Immature natural killer cell (primary cell): ENCODE data around the gene PIK3CA. TPM values are rescaled to one million over a fixed set of nuclear protein-coding genes. Genes with fewer than 3 reads are reported as not detected.

ENCODE experiments used
- DNase-seq, 3 donors: peaks; one replicate each; pipeline ENCODE4 v3.0.0; 2022; ENCODE audit warnings: mixed read lengths in 1 of 3
- H3K27ac Mint-ChIP-seq, 6 donors: one replicate each; pipeline ENCODE4 v1.8.0; 2020; ENCODE audit warnings: mixed read lengths in 6 of 6, mild to moderate bottlenecking in 5 of 6, inconsistent platforms in 4 of 6, moderate library complexity in 3 of 6
- H3K27me3 Mint-ChIP-seq, 3 donors: one replicate each; pipeline ENCODE4 v1.8.0; 2020 to 2021; ENCODE audit warnings: low read depth in 3 of 3, mild to moderate bottlenecking in 3 of 3, mixed read lengths in 3 of 3, moderate library complexity in 3 of 3, inconsistent platforms in 1 of 3
- H3K36me3 Mint-ChIP-seq, 3 donors: one replicate each; pipeline ENCODE4 v1.8.0; 2020; ENCODE audit warnings: mixed read lengths in 3 of 3, inconsistent platforms in 2 of 3, mild to moderate bottlenecking in 2 of 3
- H3K4me1 Mint-ChIP-seq, 2 donors: one replicate each; pipeline ENCODE4 v1.8.0; 2020; ENCODE audit warnings: inconsistent platforms in 2 of 2, mild to moderate bottlenecking in 2 of 2, mixed read lengths in 2 of 2, moderate library complexity in 1 of 2
- H3K4me3 Mint-ChIP-seq, 5 donors: one replicate each; pipeline ENCODE4 v1.8.0; 2020; ENCODE audit warnings: mild to moderate bottlenecking in 5 of 5, mixed read lengths in 5 of 5, inconsistent platforms in 3 of 5, moderate library complexity in 3 of 5
- H3K9me3 Mint-ChIP-seq, 6 donors: one replicate each; pipeline ENCODE4 v1.8.0; 2020; ENCODE audit warnings: mild to moderate bottlenecking in 6 of 6, mixed read lengths in 6 of 6, inconsistent platforms in 4 of 6, moderate library complexity in 3 of 6
- polyA plus RNA-seq, 3 donors: library from polyadenylated mRNA; unstranded; fragments of 300-500 nt; fragmentation: Illumina TruSeq; gene quantifications; one replicate each; pipeline ENCODE4 v1.2.3, GENCODE V29; 2021

PIK3CA gene
- polyA plus RNA-seq, 3 donors from 2014 or later, result 10.4 to 20.8 (median 17.2) TPM

GRCh38 chr3:179168918-179169317 lies 20.8 kb downstream of the PIK3CA start:
- Mint-ChIP-seq H3K9me3 (peaks cover 0 to 3% (median 0%) of the 10 kb centered on the region in 6 donors), H3K27me3 (peaks cover 0 to 2% (median 1%) of the 10 kb centered on the region in 3 donors), H3K4me1 (peaks cover 22 to 79% of the 10 kb centered on the region in 2 donors), H3K36me3 (no peaks in the 10 kb centered on the region), H3K4me3 (no peak overlapping the region), H3K27ac (no peak overlapping the region)
- DNase-seq, result no peak

GRCh38 chr3:179172546-179172945 lies 24.4 kb downstream of the PIK3CA start:
- H3K4me3 Mint-ChIP-seq, result no peak overlapping the region
- no peak overlapping the region for H3K27ac Mint-ChIP-seq
- no peak for DNase-seq
- peaks cover 30 to 76% of the 10 kb centered on the region in 2 donors for H3K4me1 Mint-ChIP-seq
- H3K36me3 Mint-ChIP-seq, result no peaks in the 10 kb centered on the region
- peaks cover 0 to 3% (median 0%) of the 10 kb centered on the region in 6 donors for H3K9me3 Mint-ChIP-seq
- peaks cover 0 to 2% (median 1%) of the 10 kb centered on the region in 3 donors for H3K27me3 Mint-ChIP-seq

- H3K9me3 Mint-ChIP-seq, result peaks cover 0 to 3% (median 0%) of the 10 kb centered on the region in 6 donors
- no peak for DNase-seq
- H3K36me3 Mint-ChIP-seq, result no peaks in the 10 kb centered on the region
- peak overlapping the region in 1 of 6 donors; percentile 3 for H3K27ac Mint-ChIP-seq
- H3K4me3 Mint-ChIP-seq, result peak overlapping the region in 1 of 5 donors; percentile 6
- peaks cover 0 to 2% (median 1%) of the 10 kb centered on the region in 3 donors for H3K27me3 Mint-ChIP-seq
- H3K4me1 Mint-ChIP-seq, result peaks cover 30 to 58% of the 10 kb centered on the region in 2 donors
These were observed 26.2 kb downstream of the PIK3CA start for GRCh38 chr3:179174316-179174715.

GRCh38 chr3:179174898-179175297 lies 26.7 kb downstream of the PIK3CA start:
- no peak overlapping the region for H3K27ac Mint-ChIP-seq

GRCh38 chr3:179175358-179175757 lies 27.2 kb downstream of the PIK3CA start:
- DNase-seq, result no peak
- Mint-ChIP-seq H3K4me3 (no peak overlapping the region), H3K9me3 (peaks cover 0 to 3% (median 0%) of the 10 kb centered on the region in 6 donors), H3K27me3 (peaks cover 0 to 2% (median 1%) of the 10 kb centered on the region in 3 donors), H3K4me1 (peaks cover 30 to 50% of the 10 kb centered on the region in 2 donors), H3K27ac (peak overlapping the region in 3 of 6 donors; percentile 5 to 24 (median 6)), H3K36me3 (no peaks in the 10 kb centered on the region)

More at GRCh38 chr3:179174898-179175297, 26.7 kb downstream of the PIK3CA start:
- Mint-ChIP-seq H3K9me3 (peaks cover 0 to 3% (median 0%) of the 10 kb centered on the region in 6 donors), H3K27me3 (peaks cover 0 to 2% (median 1%) of the 10 kb centered on the region in 3 donors), H3K4me3 (no peak overlapping the region), H3K4me1 (peaks cover 30 to 53% of the 10 kb centered on the region in 2 donors), H3K36me3 (no peaks in the 10 kb centered on the region)
- DNase-seq, result no peak

GRCh38 chr3:179177611-179178010 lies 29.5 kb downstream of the PIK3CA start:
- H3K4me1 Mint-ChIP-seq, result peaks cover 27 to 37% of the 10 kb centered on the region in 2 donors
- no peak overlapping the region for H3K27ac Mint-ChIP-seq
- H3K4me3 Mint-ChIP-seq, result no peak overlapping the region
- peaks cover 0 to 2% (median 0%) of the 10 kb centered on the region in 3 donors for H3K27me3 Mint-ChIP-seq
- H3K9me3 Mint-ChIP-seq, result no peaks in the 10 kb centered on the region
- H3K36me3 Mint-ChIP-seq, result no peaks in the 10 kb centered on the region
- no peak for DNase-seq

GRCh38 chr3:179179256-179179655 lies 31.1 kb downstream of the PIK3CA start:
- H3K9me3 Mint-ChIP-seq, result no peaks in the 10 kb centered on the region
- peaks cover 25 to 44% of the 10 kb centered on the region in 2 donors for H3K4me1 Mint-ChIP-seq
- no peak for DNase-seq
- no peak overlapping the region for H3K27ac Mint-ChIP-seq
- H3K27me3 Mint-ChIP-seq, result peaks cover 0 to 2% (median 0%) of the 10 kb centered on the region in 3 donors
- no peaks in the 10 kb centered on the region for H3K36me3 Mint-ChIP-seq
- no peak overlapping the region for H3K4me3 Mint-ChIP-seq

- Mint-ChIP-seq H3K9me3 (no peaks in the 10 kb centered on the region), H3K4me3 (no peak overlapping the region), H3K4me1 (peaks cover 16 to 44% of the 10 kb centered on the region in 2 donors), H3K27ac (no peak overlapping the region), H3K27me3 (no peaks in the 10 kb centered on the region), H3K36me3 (no peaks in the 10 kb centered on the region)
- DNase-seq, result peak in 1 of 3 donors; percentile 17
These were observed 32.0 kb downstream of the PIK3CA start for GRCh38 chr3:179179979-179180759.

GRCh38 chr3:179181021-179181472 lies 32.9 kb downstream of the PIK3CA start:
- Mint-ChIP-seq H3K36me3 (no peaks in the 10 kb centered on the region), H3K4me3 (no peak overlapping the region), H3K27me3 (no peaks in the 10 kb centered on the region), H3K9me3 (no peaks in the 10 kb centered on the region), H3K27ac (peak overlapping the region in 2 of 6 donors; percentile 4 to 13), H3K4me1 (peaks cover 7 to 43% of the 10 kb centered on the region in 2 donors)
- DNase-seq, result no peak

- Mint-ChIP-seq H3K27ac (peak overlapping the region in 1 of 6 donors; percentile 71), H3K9me3 (no peaks in the 10 kb centered on the region), H3K4me1 (peaks cover 0 to 39% of the 10 kb centered on the region in 2 donors), H3K36me3 (no peaks in the 10 kb centered on the region), H3K4me3 (peak overlapping the region in 1 of 5 donors; percentile 7), H3K27me3 (no peaks in the 10 kb centered on the region)
- no peak for DNase-seq
These were observed 33.9 kb downstream of the PIK3CA start for GRCh38 chr3:179181993-179182551.

GRCh38 chr3:179182902-179183301 lies 34.7 kb downstream of the PIK3CA start:
- no peak overlapping the region for H3K4me3 Mint-ChIP-seq
- H3K27ac Mint-ChIP-seq, result no peak overlapping the region
- DNase-seq, result no peak
- peaks cover 1 to 39% of the 10 kb centered on the region in 2 donors for H3K4me1 Mint-ChIP-seq
- H3K27me3 Mint-ChIP-seq, result no peaks in the 10 kb centered on the region
- H3K9me3 Mint-ChIP-seq, result no peaks in the 10 kb centered on the region
- H3K36me3 Mint-ChIP-seq, result no peaks in the 10 kb centered on the region

- no peaks in the 10 kb centered on the region for H3K9me3 Mint-ChIP-seq
- peaks cover 12 to 41% of the 10 kb centered on the region in 2 donors for H3K4me1 Mint-ChIP-seq
- H3K27me3 Mint-ChIP-seq, result peaks cover 0 to 2% (median 0%) of the 10 kb centered on the region in 3 donors
- DNase-seq, result no peak
- no peak overlapping the region for H3K4me3 Mint-ChIP-seq
- H3K27ac Mint-ChIP-seq, result peak overlapping the region in 2 of 6 donors; percentile 21 to 45
- H3K36me3 Mint-ChIP-seq, result no peaks in the 10 kb centered on the region
These were observed 36.7 kb downstream of the PIK3CA start for GRCh38 chr3:179184826-179185225.

- H3K36me3 Mint-ChIP-seq, result no peaks in the 10 kb centered on the region
- no peaks in the 10 kb centered on the region for H3K9me3 Mint-ChIP-seq
- peaks cover 26 to 50% of the 10 kb centered on the region in 2 donors for H3K4me1 Mint-ChIP-seq
- no peak overlapping the region for H3K27ac Mint-ChIP-seq
- no peak for DNase-seq
- H3K4me3 Mint-ChIP-seq, result no peak overlapping the region
- peaks cover 0 to 2% (median 0%) of the 10 kb centered on the region in 3 donors for H3K27me3 Mint-ChIP-seq
These were observed 38.3 kb downstream of the PIK3CA start for GRCh38 chr3:179186426-179186825.

- Mint-ChIP-seq H3K36me3 (no peaks in the 10 kb centered on the region), H3K4me1 (peaks cover 39 to 54% of the 10 kb centered on the region in 2 donors), H3K27ac (peak overlapping the region in 1 of 6 donors; percentile 19), H3K9me3 (no peaks in the 10 kb centered on the region), H3K4me3 (no peak overlapping the region), H3K27me3 (peaks cover 0 to 2% (median 0%) of the 10 kb centered on the region in 3 donors)
- DNase-seq, result no peak
These were observed 41.6 kb downstream of the PIK3CA start for GRCh38 chr3:179189759-179190158.
